Measurements from ENCODE around the gene SMG1. TPM values are rescaled to one million over a fixed set of nuclear protein-coding genes. Genes with fewer than 3 reads are reported as not detected.
"Not testable (repeated sequence)": the region's sequence is repeated elsewhere in the genome, so short reads cannot be mapped to it uniquely, and the experiment has no call there.

SMG1 gene
- total RNA-seq, 1 donor from 2014 or later: 41.2 TPM

DNA sequence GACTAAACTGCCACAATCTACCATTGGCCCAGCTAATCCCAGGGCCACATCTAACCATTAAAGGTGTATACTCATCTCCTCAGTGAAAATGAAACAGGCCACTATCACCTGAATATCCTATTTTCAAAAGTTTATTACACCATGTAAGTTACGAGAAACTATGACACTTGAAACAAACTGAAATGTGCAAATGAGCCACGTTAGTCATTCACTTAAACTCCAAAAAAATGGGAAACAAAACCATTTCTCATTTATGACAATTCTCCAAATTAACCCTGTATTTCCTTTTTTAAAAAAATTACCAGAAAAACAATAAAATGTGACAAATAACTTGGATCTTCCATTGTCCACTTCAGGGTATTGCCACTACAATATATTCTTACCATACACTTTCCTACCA, 41.8 kb downstream of the SMG1 start:
- intact Hi-C loops (cut with micrococcal nuclease); H3K4me3 ChIP-seq; DNase-seq; H3K9me3 ChIP-seq (replicated peaks); H3K27ac ChIP-seq (replicated peaks); H3K27me3 ChIP-seq (ENCODE audit: low read depth); H3K4me1 ChIP-seq: not testable (repeated sequence)
- H3K36me3 ChIP-seq: peaks cover 65% of the 10 kb centered on the region

DNA sequence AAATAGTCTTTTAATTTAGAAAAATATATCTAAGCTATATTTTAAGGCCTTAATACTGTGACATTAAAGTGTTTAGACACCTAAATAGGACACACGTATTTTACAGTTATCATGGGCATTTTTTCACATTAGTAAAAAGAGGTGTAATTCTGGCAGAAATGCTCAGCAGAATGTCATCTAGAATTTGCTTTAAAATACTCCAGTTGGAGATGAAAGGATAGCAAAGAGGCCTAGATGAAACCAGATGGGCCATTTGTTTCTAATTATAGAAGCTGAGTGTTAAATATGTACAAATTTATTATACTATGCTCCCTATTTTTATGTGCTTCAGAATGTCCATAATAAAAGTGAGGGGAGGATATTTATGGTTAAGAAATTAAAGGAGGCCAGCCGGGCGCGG, 48.5 kb downstream of the SMG1 start:
- H3K36me3 ChIP-seq: peaks cover 81% of the 10 kb centered on the region
- H3K4me1 ChIP-seq; H3K9me3 ChIP-seq (replicated peaks); H3K27ac ChIP-seq (replicated peaks); H3K4me3 ChIP-seq; H3K27me3 ChIP-seq (ENCODE audit: low read depth); intact Hi-C loops (cut with micrococcal nuclease); DNase-seq: not testable (repeated sequence)

DNA sequence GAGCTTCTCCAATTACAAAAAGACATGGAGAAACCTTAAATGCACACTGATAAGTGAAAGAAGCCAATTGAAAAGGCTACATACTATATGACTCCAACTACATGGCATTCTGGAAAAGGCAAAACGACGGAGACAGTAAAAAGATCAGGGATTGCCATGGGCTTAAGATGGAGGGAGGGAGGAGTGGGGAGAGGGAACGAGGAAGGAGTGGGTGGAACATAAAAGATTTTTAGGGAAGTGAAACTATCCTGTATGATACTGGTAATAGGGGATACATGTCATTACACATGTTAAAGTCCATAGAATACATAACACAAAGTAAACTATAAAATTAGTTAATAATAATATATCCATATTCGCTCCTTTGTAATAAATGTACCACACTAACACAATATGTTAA, 48.9 kb downstream of the SMG1 start:
- DNase-seq; H3K27ac ChIP-seq (replicated peaks); H3K4me1 ChIP-seq; H3K9me3 ChIP-seq (replicated peaks); H3K4me3 ChIP-seq; H3K27me3 ChIP-seq (ENCODE audit: low read depth); intact Hi-C loops (cut with micrococcal nuclease): not testable (repeated sequence)
- H3K36me3 ChIP-seq: peaks cover 78% of the 10 kb centered on the region

DNA sequence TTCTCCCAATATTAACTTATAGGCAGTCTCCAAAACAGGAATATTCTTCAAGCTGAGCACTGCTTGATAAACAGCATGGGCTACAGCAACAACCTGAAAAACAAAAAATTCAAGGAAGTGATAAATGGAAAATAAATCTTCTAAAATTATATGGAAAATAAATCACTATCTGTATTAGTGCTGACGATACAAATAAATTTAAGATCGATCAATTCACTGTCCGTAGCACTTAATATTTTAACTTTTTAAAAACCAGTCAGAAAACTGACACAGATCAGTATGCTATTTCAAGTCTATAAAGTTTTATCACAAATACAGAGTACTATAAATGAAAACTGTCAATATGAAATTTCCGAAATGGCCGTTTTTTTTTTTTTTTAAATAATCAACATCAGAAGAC, 49.9 kb downstream of the SMG1 start:
- H3K4me3 ChIP-seq; H3K27me3 ChIP-seq (ENCODE audit: low read depth); intact Hi-C loops (cut with micrococcal nuclease); H3K27ac ChIP-seq (replicated peaks); DNase-seq; H3K4me1 ChIP-seq; H3K9me3 ChIP-seq (replicated peaks): not testable (repeated sequence)
- H3K36me3 ChIP-seq: peaks cover 75% of the 10 kb centered on the region

DNA sequence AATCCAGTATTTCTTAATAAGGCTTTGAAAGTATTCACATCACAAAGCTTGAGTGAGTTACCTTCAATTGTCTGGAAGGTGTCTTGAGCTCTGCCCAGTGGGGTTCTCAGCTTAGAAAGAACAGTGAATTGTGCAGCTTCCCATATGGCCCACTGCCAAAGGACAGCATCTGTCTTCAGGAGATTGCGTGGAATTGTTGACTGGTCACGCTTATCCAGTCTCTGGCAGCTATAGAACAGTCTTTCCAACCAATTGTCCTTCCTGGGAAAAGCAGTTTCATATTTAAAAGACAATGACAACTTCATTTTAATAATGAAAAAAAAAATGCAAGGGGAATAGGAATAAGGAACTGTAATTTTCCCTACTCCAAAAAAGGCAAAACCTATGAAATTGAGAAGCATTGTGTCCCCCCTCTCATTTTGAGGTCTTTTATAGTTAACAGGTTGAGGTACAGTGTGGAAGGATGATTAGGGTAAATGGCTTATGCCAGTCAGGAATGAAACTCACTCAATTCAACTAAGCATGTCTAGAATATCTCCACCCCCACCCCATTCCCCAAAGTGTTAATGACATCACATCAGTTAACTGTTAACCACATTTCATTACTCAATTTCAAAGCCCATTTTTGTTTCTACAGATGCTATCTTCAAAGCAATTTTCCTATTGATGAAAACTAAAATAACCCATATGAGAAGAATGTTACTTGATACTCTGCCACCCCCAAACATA, 57.0 kb downstream of the SMG1 start:
- intact Hi-C loops (cut with micrococcal nuclease); H3K27me3 ChIP-seq (ENCODE audit: low read depth); H3K27ac ChIP-seq (replicated peaks); H3K4me1 ChIP-seq; H3K4me3 ChIP-seq; H3K9me3 ChIP-seq (replicated peaks); DNase-seq: not testable (repeated sequence)
- H3K36me3 ChIP-seq: peaks cover 86% of the 10 kb centered on the region

DNA sequence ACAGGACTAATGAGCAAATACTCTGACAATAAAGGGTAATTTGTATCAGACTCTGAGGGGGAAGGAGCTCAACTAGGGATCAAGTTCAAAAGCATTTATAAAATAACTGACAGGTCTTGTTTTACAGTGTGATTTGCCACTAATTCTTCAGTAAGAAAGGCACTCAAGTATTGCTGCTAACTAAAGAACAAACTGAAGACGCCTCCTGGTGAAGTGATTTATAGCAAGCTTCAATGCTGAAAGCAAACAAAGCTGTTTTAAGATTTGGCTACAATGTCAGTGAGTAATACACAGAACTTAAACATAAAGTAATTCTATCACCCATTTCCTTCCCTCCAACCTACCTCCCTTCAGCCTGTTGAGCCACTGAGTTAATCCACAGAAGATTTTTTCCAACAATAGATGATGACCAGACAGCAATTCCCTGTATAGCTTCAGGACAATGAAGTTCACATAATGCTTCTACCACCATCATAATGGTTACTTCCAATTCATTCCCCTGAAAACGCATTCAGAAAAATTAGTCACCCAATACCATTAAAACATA, 59.9 kb downstream of the SMG1 start:
- H3K4me1 ChIP-seq; H3K27ac ChIP-seq (replicated peaks); H3K9me3 ChIP-seq (replicated peaks); intact Hi-C loops (cut with micrococcal nuclease); H3K4me3 ChIP-seq; H3K27me3 ChIP-seq (ENCODE audit: low read depth); DNase-seq: not testable (repeated sequence)
- peaks cover 82% of the 10 kb centered on the region for H3K36me3 ChIP-seq

DNA sequence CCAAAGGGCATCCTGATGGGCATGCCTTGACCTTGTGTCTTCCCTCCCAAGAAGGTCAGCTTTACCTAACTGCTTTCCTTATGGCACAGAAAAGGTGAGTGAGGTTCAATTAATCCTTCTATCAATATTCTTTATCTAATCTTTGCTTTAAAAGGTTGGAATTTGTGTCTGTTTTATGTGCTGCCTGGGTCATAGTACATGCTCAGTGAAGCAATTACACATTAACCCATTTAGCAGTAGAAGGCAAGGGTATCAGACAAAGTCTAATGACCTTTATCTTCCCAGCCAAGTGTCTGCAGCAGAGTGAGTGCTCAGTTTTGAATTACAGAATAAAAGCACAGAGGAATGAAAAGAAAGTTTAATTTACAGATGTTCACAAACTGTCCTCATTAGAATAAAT, 63.3 kb downstream of the SMG1 start:
- peaks cover 65% of the 10 kb centered on the region for H3K36me3 ChIP-seq
- H3K27ac ChIP-seq (replicated peaks); H3K9me3 ChIP-seq (replicated peaks); intact Hi-C loops (cut with micrococcal nuclease); DNase-seq; H3K4me3 ChIP-seq; H3K4me1 ChIP-seq; H3K27me3 ChIP-seq (ENCODE audit: low read depth): not testable (repeated sequence)

DNA sequence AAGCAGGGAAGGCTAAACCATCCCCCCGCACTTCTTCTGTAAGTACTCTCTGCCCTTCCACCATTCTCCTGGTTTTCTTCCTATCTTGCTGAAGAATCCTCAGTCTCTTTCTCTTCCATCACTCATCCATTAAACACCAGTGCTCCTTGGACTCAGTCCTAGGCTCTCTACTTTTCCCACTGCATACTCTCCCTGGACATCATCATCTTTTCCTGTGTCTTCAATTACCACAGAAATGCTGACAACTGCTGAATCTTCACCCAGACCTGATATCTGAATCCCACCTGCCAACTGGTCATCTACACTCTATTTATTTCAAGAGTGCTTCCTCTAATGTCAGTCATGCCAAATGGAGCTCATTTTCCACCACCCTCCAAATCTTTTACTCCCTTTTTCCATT, 71.0 kb downstream of the SMG1 start:
- TF ChIP-seq, protein P1, sequence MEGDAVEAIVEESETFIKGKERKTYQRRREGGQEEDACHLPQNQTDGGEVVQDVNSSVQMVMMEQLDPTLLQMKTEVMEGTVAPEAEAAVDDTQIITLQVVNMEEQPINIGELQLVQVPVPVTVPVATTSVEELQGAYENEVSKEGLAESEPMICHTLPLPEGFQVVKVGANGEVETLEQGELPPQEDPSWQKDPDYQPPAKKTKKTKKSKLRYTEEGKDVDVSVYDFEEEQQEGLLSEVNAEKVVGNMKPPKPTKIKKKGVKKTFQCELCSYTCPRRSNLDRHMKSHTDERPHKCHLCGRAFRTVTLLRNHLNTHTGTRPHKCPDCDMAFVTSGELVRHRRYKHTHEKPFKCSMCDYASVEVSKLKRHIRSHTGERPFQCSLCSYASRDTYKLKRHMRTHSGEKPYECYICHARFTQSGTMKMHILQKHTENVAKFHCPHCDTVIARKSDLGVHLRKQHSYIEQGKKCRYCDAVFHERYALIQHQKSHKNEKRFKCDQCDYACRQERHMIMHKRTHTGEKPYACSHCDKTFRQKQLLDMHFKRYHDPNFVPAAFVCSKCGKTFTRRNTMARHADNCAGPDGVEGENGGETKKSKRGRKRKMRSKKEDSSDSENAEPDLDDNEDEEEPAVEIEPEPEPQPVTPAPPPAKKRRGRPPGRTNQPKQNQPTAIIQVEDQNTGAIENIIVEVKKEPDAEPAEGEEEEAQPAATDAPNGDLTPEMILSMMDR (IDR thresholded peaks at IDR 0.05; ENCODE audit: borderline replicate concordance): no peak
- Histone ChIP-seq H3K36me3 (peaks cover 90% of the 10 kb centered on the region), H3K27me3 (ENCODE audit: low read depth) (no peaks in the 10 kb centered on the region), H3K9me3 (replicated peaks) (no peaks in the 10 kb centered on the region), H3K27ac (replicated peaks) (no peak overlapping the region), H3K4me3 (no peak overlapping the region), H3K4me1 (no peaks in the 10 kb centered on the region)
- intact Hi-C loops (cut with micrococcal nuclease): no loop called here
- DNase-seq: no peak

DNA sequence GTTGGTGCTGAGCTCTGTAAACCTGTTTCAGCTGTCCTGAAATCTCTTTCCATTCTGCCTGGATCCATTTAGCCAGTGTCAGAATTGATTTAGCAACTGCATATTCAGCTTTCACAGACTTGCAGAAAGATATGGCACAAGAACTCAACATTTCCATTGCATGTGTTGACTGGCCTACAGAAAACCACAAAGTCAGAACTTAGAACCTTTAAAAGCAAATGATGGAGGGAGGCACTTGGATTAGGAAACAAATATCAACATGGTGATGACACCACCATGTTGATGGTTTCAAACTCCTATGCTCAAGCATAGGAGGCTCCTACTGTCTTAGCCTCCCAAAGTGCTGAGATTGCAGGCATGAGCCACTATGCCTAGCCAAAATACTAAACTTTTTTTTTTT, 72.5 kb downstream of the SMG1 start:
- Histone ChIP-seq H3K36me3 (peaks cover 96% of the 10 kb centered on the region), H3K4me3 (no peak overlapping the region), H3K9me3 (replicated peaks) (no peaks in the 10 kb centered on the region), H3K4me1 (no peaks in the 10 kb centered on the region), H3K27me3 (ENCODE audit: low read depth) (no peaks in the 10 kb centered on the region), H3K27ac (replicated peaks) (no peak overlapping the region)
- DNase-seq: no peak
- intact Hi-C loops (cut with micrococcal nuclease): no loop called here
- TF ChIP-seq, protein P1 (IDR thresholded peaks at IDR 0.05; ENCODE audit: borderline replicate concordance): no peak

All from left ventricle myocardium inferior (tissue), 1 donor.